K562 (cell line): Measurements from ENCODE around the gene DGKA. TPM values are rescaled to one million over a fixed set of nuclear protein-coding genes. Genes with fewer than 3 reads are reported as not detected.

Source experiments
- ATAC-seq: fragments of 200-7000 bp; cut with Tn5 transposase; 3 replicates; pipeline ENCODE4 v1.9.1; 2020; ENCODE audit warnings: moderate library complexity
- BruUV-seq: library from RNA; stranded (reverse); fragments of 400-500 nt; replicated peaks from 2 replicates; lab custom pipeline; 2021; lab: Mats Ljungman, UMichigan
- CTCF ChIA-PET: fragments of 300-600 bp; formaldehyde crosslinking; extraction: SDS; loops from one replicate; lab custom pipeline; 2021; ENCODE audit warnings: low intra/inter-chr PET ratio; lab: Yijun Ruan, JAX
- POLR2A ChIA-PET: fragments of 300-600, 350-650 bp; sonication (Branson Sonifier 250); formaldehyde crosslinking; extraction: SDS; loops from one replicate; lab custom pipeline; 2021; ENCODE audit warnings: antibody characterized with exemption, inconsistent platforms; lab: Yijun Ruan, JAX
- DNase-seq, 4 experiments: peaks; one replicate each; pipeline versions ENCODE4 v3.0.0 to v3.0.0-alpha.2; 2011 to 2018; ENCODE audit warnings: low spot score in 3 of 4, mixed read lengths in 3 of 4; ENCODE audit errors: extremely low read depth in 1 of 4
- FAIRE-seq: peaks from 2 replicates; lab custom pipeline; 2011; peaks lifted over from hg19 to GRCh38; lab: Jason Lieb, UNC
- H2AFZ ChIP-seq: 2 replicates; pipeline ENCODE4 v1.6.0; 2011; ENCODE audit warnings: low read depth, low read length, control low read depth, inconsistent platforms
- H3K27ac ChIP-seq: fragments of 200-600 bp; 3 replicates; pipeline ENCODE4 v1.8.0; 2011; ENCODE audit warnings: low read depth, mild to moderate bottlenecking, control low read depth, inconsistent platforms, low read length, moderate library complexity, mixed read lengths; ENCODE audit errors: extremely low read depth
- H3K27me3 ChIP-seq, 2 experiments: fragments of 300-600 bp in 1 of 2; 2 replicates in 1 of 2; 3 replicates in 1 of 2; pipeline versions ENCODE4 v1.6.0 to v1.8.0; 2011; ENCODE audit warnings: inconsistent platforms in 2 of 2, low read length in 2 of 2, mild to moderate bottlenecking in 1 of 2, mixed read lengths in 1 of 2, moderate library complexity in 1 of 2; ENCODE audit not compliant: control insufficient read depth in 2 of 2, insufficient read depth in 2 of 2
- H3K36me3 ChIP-seq: fragments of 300-600 bp; 3 replicates; pipeline ENCODE4 v1.8.0; 2011; ENCODE audit warnings: mild to moderate bottlenecking, low read length, inconsistent platforms; ENCODE audit not compliant: control insufficient read depth, insufficient read depth
- H3K4me1 ChIP-seq, 2 experiments: fragments of 200-600 bp in 1 of 2; replicated peaks in 1 of 2; 2 replicates in 1 of 2; 3 replicates in 1 of 2; pipeline versions ENCODE4 v1.5.1 to v1.8.0; 2011; ENCODE audit warnings: inconsistent platforms in 2 of 2, low read length in 2 of 2, mild to moderate bottlenecking in 1 of 2, mixed read lengths in 1 of 2, moderate library complexity in 1 of 2; ENCODE audit not compliant: control insufficient read depth in 2 of 2, insufficient read depth in 2 of 2
- H3K4me2 ChIP-seq: 2 replicates; pipeline ENCODE4 v1.6.1; 2011; ENCODE audit warnings: low read length, control low read depth, inconsistent platforms, mixed read lengths; ENCODE audit not compliant: insufficient read depth
- H3K4me3 ChIP-seq: fragments of 200-600 bp; sonication (generic), shearing (Covaris generic); 2 replicates; pipeline ENCODE4 v1.5.1; 2016; ENCODE audit warnings: control low read depth, inconsistent platforms
- H3K79me2 ChIP-seq: fragments of 200-600 bp; 3 replicates; pipeline ENCODE4 v1.8.0; 2011; ENCODE audit warnings: low read length, inconsistent platforms; ENCODE audit not compliant: control insufficient read depth, insufficient read depth
- H3K9ac ChIP-seq, 2 experiments: 2 replicates each; pipeline versions ENCODE4 v1.6.0 to v1.6.1; 2011; ENCODE audit warnings: low read depth in 2 of 2, low read length in 2 of 2, control low read depth in 1 of 2, inconsistent platforms in 1 of 2, mild to moderate bottlenecking in 1 of 2, mixed read lengths in 1 of 2; ENCODE audit not compliant: insufficient read depth in 1 of 2
- H3K9me1 ChIP-seq: one replicate; pipeline ENCODE4 v1.6.0; 2011; ENCODE audit warnings: inconsistent platforms, mild to moderate bottlenecking, low read length, moderate library complexity; ENCODE audit not compliant: control insufficient read depth, insufficient read depth
- H3K9me3 ChIP-seq: replicated peaks from 2 replicates; pipeline ENCODE4 v1.5.1; 2011; ENCODE audit warnings: low read depth, low read length, inconsistent platforms; ENCODE audit not compliant: control insufficient read depth, insufficient read depth
- H4K20me1 ChIP-seq: replicated peaks from 2 replicates; pipeline ENCODE4 v1.6.1; 2011; ENCODE audit warnings: low read length, inconsistent platforms, mixed read lengths; ENCODE audit not compliant: control insufficient read depth, insufficient read depth
- BDP1 ChIP-seq: IDR thresholded peaks from 3 replicates; pipeline ENCODE4 v1.6.1; 2011; ENCODE audit not compliant: insufficient read length, insufficient read depth
- CREB1 ChIP-seq, 2 experiments: sonication (generic) in 1 of 2; formaldehyde crosslinking in 1 of 2; IDR thresholded peaks; 2 replicates each; pipeline versions ENCODE4 v1.6.1 to v1.8.0; 2012 to 2022; ENCODE audit warnings: inconsistent platforms in 1 of 2, mild to moderate bottlenecking in 1 of 2, missing genetic modification reagents in 1 of 2, moderate library complexity in 1 of 2
- CREM ChIP-seq: IDR thresholded peaks from 2 replicates; pipeline ENCODE4 v1.6.1; 2014; ENCODE audit warnings: antibody characterized with exemption, low read depth
- DDX20 ChIP-seq: fragments of 450-650 bp; IDR thresholded peaks from 2 replicates; pipeline ENCODE4 v1.6.1; 2016; ENCODE audit warnings: missing genetic modification characterization, low read depth, mild to moderate bottlenecking, missing compliant biosample characterization, moderate library complexity
- GATAD2A ChIP-seq: fragments of 450-650 bp; IDR thresholded peaks from 2 replicates; pipeline ENCODE4 v1.6.1; 2017
- HDAC1 ChIP-seq, 2 experiments: fragments of 450-650 bp; IDR thresholded peaks; 2 replicates each; pipeline ENCODE4 v1.6.1; 2016 to 2017; ENCODE audit warnings: inconsistent platforms in 1 of 2, mild to moderate bottlenecking in 1 of 2, moderate library complexity in 1 of 2
- MAZ ChIP-seq, 2 experiments: fragments of 450-650 bp in 1 of 2; sonication (generic) in 1 of 2; formaldehyde crosslinking; IDR thresholded peaks in 1 of 2; conservative IDR thresholded peaks in 1 of 2; 2 replicates each; pipeline versions ENCODE4 v1.4.0 to v1.5.0; 2020; ENCODE audit warnings: mild to moderate bottlenecking in 1 of 2, missing genetic modification reagents in 1 of 2
- PHF8 ChIP-seq: fragments of 200-600 bp; sonication (generic); IDR thresholded peaks from 2 replicates; pipeline ENCODE4 v1.6.1; 2012; ENCODE audit warnings: mixed run types, mild to moderate bottlenecking, inconsistent platforms, low read length, moderate library complexity, borderline replicate concordance
- RB1 ChIP-seq: fragments of 450-650 bp; IDR thresholded peaks from 2 replicates; pipeline ENCODE4 v1.6.1; 2017; ENCODE audit warnings: low read depth, mild to moderate bottlenecking
- ZBTB7A ChIP-seq: IDR thresholded peaks from 2 replicates; pipeline ENCODE4 v1.6.1; 2011; ENCODE audit warnings: low read depth, mild to moderate bottlenecking, low read length, moderate library complexity, borderline replicate concordance; ENCODE audit not compliant: control insufficient read depth
- ZNF140 ChIP-seq: fragments of 250-450 bp; sonication (Bioruptor Pico); IDR thresholded peaks from 2 replicates; pipeline ENCODE4 v1.8.0; 2021; ENCODE audit warnings: moderate library complexity, mild to moderate bottlenecking, inconsistent platforms
- ZNF3 ChIP-seq: fragments of 250-450 bp; sonication (Bioruptor Pico); IDR thresholded peaks from 2 replicates; pipeline ENCODE4 v1.5.0; 2021; ENCODE audit warnings: mild to moderate bottlenecking, moderate library complexity
- WGBS: fragments of 100-300 bp; shearing (Covaris generic); methylation state at CpG from one replicate; pipeline ENCODE4 v1.1.6; 2016; ENCODE audit warnings: low coverage, mixed read lengths; ENCODE audit not compliant: insufficient coverage; ENCODE audit errors: missing lambda C conversion rate; 5-methylcytosine and 5-hydroxymethylcytosine counted together
- in situ Hi-C: fragments of 300-500 bp; cut with MboI; formaldehyde crosslinking; loops from 4 replicates; pipeline ENCODE4 v1.15.0; 2018; ENCODE audit warnings: inconsistent platforms, mixed read lengths
- intact Hi-C: fragments of 100-400 bp; cut with micrococcal nuclease; formaldehyde crosslinking; loops from 2 replicates; pipeline ENCODE4 v1.14.2; 2022
- polyA plus RNA-seq, 8 experiments: library from polyadenylated mRNA; depleted of rRNA in 4 of 8; stranded (reverse) in 5 of 8; unstranded in 3 of 8; fragments of >200 nt; fragmentation: Nextera tagmentation in 2 of 8; fragmentation: Illumina TruSeq in 1 of 8; extraction: Ambion mirVana in 2 of 8; extraction: Trizol in 1 of 8; gene quantifications; 2 replicates each; pipeline versions ENCODE4 v1.2.1 to v1.2.3, GENCODE V29; 2011 to 2014; ENCODE audit warnings: inconsistent platforms in 1 of 8, missing spikeins in 1 of 8
- total RNA-seq, 7 experiments: library from RNA; depleted of rRNA in 6 of 7; stranded (reverse); fragments of >200 nt in 6 of 7; fragmentation: Illumina TruSeq in 2 of 7; extraction: Trizol in 2 of 7; gene quantifications; 2 replicates each; pipeline versions ENCODE4 v1.2.1 to v1.2.3, GENCODE V29; 2011 to 2021; ENCODE audit warnings: low replicate concordance in 1 of 7
- TF ChIP-seq, protein P1 (sequence below): sonication (generic); formaldehyde crosslinking; IDR thresholded peaks from 2 replicates; pipeline ENCODE4 v1.8.0; 2023; ENCODE audit warnings: mild to moderate bottlenecking, missing genetic modification reagents
- TF ChIP-seq, protein P2 (sequence below): sonication (generic); formaldehyde crosslinking; IDR thresholded peaks from 2 replicates; pipeline ENCODE4 v1.5.0; 2020; ENCODE audit warnings: missing genetic modification reagents
- TF ChIP-seq, protein P3 (sequence below): fragments of 250-450 bp; sonication (Bioruptor Pico); IDR thresholded peaks from 2 replicates; pipeline ENCODE4 v1.5.1; 2021; ENCODE audit warnings: mild to moderate bottlenecking

DGKA gene
- total and polyA plus RNA-seq, 9 of the 15 experiments (the other 6 are each of a cell fraction or from before 2014, with no cell fraction given): 3.4 to 12.4 (median 6.2) TPM

DNA sequence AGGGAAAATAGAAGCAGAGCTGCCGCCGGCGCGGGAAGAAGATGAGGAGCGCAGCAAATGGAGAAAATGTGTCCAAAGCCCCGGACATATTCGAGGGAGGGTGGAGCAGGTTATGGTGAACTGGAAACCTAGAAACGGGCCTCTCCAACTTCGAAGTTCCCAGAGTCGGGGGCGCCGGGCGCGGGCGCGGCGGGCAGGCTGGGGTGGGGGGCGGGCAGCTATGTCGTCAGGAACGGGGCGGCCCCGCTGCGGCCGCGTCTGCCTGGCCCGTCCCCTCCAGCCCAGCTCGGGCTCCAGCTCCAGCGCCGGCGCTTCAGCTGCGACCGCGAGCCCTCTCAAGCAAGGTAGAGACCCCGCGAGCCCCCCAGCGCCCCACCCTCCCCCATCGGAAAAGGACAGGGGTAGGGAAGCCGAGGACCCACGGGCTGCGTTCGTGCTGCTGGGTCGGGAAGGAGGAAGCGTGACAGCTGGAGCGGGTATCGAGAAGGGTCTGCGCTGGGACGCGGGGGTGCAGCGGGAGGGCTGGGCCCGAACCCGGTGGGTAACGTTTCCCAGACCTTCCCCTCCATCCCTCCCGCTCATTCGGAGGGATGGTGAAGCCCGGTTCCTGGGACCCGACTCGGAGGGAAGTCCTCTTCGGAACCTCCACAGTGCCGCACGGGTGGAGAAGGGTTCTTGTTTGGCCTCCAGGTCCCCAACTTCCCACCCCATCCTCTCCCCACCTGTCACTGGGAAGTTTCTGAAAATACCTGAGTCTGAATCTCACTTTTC, 1.0 kb downstream of the DGKA start:
- Histone ChIP-seq H3K4me1 (peaks cover 29% of the 10 kb centered on the region in 2 experiments; a peak in 4 of 5 replicates), H4K20me1 (no peaks in the 10 kb centered on the region), H3K36me3 (no peaks in the 10 kb centered on the region), H3K4me2 (peak overlapping the region; percentile 87), H3K4me3 (peak overlapping the region; percentile 38), H3K27me3 (no peaks in the 10 kb centered on the region), H3K27ac (peak overlapping the region; percentile 44), H3K79me2 (peaks cover 22% of the 10 kb centered on the region), H2AFZ (peak overlapping the region; percentile 92), H3K9ac (peak overlapping the region; percentile 53 to 93), H3K9me3 (no peaks in the 10 kb centered on the region), H3K9me1 (no peaks in the 10 kb centered on the region)
- CTCF ChIA-PET: no interaction called here
- peak; percentile 58 to 69 (median 68) for DNase-seq
- ATAC-seq: peak; percentile 25
- in situ Hi-C loops (no loop called here), intact Hi-C loops (no loop called here)
- WGBS: 22% methylated on average over 22 of the region's 60 CpGs
- BruUV-seq: no TSS peak
- POLR2A ChIA-PET: interaction anchor here (0.7 to 2.1 kb wide), 5 partner anchors 8 to 144 kb away, joined by 3 to 18 read pairs (median 3); partner anchors contain the start of gene DNAJC14
- FAIRE-seq: no peak
- no peak for TF ChIP-seq ZNF140 (CRISPR knock-in tag)
- peak; percentile 38; the same call in 1 of the 2 replicates for TF ChIP-seq ZBTB7A
- TF ChIP-seq DDX20 (tag): no peak
- TF ChIP-seq ZNF3 (CRISPR knock-in tag): no peak
- no peak for TF ChIP-seq BDP1
- TF ChIP-seq, protein P1, sequence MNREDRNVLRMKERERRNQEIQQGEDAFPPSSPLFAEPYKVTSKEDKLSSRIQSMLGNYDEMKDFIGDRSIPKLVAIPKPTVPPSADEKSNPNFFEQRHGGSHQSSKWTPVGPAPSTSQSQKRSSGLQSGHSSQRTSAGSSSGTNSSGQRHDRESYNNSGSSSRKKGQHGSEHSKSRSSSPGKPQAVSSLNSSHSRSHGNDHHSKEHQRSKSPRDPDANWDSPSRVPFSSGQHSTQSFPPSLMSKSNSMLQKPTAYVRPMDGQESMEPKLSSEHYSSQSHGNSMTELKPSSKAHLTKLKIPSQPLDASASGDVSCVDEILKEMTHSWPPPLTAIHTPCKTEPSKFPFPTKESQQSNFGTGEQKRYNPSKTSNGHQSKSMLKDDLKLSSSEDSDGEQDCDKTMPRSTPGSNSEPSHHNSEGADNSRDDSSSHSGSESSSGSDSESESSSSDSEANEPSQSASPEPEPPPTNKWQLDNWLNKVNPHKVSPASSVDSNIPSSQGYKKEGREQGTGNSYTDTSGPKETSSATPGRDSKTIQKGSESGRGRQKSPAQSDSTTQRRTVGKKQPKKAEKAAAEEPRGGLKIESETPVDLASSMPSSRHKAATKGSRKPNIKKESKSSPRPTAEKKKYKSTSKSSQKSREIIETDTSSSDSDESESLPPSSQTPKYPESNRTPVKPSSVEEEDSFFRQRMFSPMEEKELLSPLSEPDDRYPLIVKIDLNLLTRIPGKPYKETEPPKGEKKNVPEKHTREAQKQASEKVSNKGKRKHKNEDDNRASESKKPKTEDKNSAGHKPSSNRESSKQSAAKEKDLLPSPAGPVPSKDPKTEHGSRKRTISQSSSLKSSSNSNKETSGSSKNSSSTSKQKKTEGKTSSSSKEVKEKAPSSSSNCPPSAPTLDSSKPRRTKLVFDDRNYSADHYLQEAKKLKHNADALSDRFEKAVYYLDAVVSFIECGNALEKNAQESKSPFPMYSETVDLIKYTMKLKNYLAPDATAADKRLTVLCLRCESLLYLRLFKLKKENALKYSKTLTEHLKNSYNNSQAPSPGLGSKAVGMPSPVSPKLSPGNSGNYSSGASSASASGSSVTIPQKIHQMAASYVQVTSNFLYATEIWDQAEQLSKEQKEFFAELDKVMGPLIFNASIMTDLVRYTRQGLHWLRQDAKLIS (CRISPR knock-in tag): 0 out of 2 replicates have a peak, but pooled peaks have one; percentile 23
- TF ChIP-seq GATAD2A: 0 out of 2 replicates have a peak, but pooled peaks have one; percentile 41
- TF ChIP-seq PHF8: peak; percentile 29; the same call in 1 of the 2 replicates
- peak in 1 of 2 experiments; percentile 12; a peak in 1 of 4 replicates for TF ChIP-seq MAZ (CRISPR knock-in tag; conservative IDR thresholded peaks at IDR 0.05 in 1 of 2, IDR thresholded peaks at IDR 0.05 in 1 of 2)
- 0 out of 2 replicates have a peak, but pooled peaks have one; percentile 17 for TF ChIP-seq RB1
- TF ChIP-seq CREM: peak; percentile 45
- no peak for TF ChIP-seq HDAC1 (IDR thresholded peaks at IDR 0.05)
- TF ChIP-seq CREB1 (IDR thresholded peaks at IDR 0.05): peak; percentile 23; the same call in 1 of the 2 replicates
- TF ChIP-seq CREB1 (CRISPR knock-in tag; IDR thresholded peaks at IDR 0.05): no peak
- TF ChIP-seq, protein P2, sequence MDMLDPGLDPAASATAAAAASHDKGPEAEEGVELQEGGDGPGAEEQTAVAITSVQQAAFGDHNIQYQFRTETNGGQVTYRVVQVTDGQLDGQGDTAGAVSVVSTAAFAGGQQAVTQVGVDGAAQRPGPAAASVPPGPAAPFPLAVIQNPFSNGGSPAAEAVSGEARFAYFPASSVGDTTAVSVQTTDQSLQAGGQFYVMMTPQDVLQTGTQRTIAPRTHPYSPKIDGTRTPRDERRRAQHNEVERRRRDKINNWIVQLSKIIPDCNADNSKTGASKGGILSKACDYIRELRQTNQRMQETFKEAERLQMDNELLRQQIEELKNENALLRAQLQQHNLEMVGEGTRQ: no peak
- TF ChIP-seq, protein P3, sequence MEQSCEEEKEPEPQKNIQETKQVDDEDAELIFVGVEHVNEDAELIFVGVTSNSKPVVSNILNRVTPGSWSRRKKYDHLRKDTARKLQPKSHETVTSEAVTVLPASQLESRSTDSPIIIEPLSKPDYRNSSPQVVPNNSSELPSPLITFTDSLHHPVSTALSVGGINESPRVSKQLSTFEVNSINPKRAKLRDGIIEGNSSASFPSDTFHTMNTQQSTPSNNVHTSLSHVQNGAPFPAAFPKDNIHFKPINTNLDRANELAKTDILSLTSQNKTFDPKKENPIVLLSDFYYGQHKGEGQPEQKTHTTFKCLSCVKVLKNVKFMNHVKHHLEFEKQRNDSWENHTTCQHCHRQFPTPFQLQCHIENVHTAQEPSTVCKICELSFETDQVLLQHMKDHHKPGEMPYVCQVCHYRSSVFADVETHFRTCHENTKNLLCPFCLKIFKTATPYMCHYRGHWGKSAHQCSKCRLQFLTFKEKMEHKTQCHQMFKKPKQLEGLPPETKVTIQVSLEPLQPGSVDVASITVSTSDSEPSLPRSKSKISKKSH (CRISPR knock-in tag): no peak
